GM19035 (cell line): ENCODE data around the gene COX5A.
"Not testable (repeated sequence)": the region's sequence is repeated elsewhere in the genome, so short reads cannot be mapped to it uniquely, and the experiment has no call there.

Experiments used
- ATAC-seq: cut with Tn5 transposase; IDR thresholded peaks from one replicate; pipeline ENCODE4 v1.9.1; 2021; ENCODE audit not compliant: unreplicated experiment

Gene COX5A

DNA sequence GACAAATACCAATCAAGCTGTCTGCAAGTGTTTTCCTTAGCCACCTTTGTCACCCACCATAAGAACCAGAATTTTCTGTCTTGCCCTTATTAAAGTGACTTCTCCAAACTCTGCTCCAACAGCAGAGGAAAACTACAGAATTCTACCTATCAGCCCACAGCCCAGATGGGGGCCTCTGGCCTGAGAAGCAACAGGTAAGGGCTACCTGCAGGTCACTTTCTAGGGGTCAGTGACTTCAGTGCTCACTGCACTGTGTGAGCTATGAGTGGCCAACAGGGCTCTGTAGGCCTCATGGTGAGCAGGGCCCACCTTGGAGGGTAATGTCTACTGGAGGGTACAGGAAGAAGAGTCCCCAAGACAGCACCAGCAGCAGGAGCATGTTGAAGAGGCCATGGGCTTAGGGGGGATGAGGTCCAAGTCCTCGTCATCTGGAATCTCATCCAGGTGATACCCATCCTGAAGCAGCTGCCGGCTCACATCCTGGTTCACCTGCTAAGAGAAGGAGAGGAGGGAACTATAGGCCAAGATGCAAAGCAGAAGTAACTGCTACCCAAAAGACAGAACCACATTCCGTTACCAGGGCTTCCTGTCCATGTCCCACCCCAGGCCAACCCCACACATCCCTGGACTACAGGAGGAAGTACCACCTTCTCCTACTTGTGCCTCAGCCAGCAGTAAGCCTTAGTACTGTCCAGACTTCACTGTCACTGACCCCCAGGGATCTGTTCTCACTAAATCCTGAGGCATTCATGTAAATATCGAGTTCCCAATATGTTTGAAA, 35.4 kb downstream of the COX5A start:
- no peak for ATAC-seq

DNA sequence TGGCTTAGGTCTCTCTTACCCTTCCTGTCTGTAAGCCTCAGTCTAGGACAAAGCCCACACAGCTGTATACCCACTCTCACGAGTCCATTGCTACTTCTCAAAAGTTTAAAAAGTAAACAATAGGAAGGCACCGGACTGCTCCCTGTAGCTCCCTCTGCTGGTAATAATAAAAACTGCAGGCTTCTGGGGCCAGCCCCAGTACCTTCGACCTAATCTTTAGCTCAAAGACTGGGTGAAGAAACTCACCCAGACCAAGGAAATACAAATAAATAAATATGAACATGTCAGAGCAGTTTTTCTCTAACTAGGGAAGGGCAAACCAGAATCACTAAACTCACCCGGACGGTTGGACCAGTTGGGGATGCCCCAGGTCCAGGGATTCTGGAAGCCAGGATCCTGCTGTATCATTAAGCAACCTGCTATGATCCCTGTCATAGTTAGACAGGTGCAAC, 36.2 kb downstream of the COX5A start:
- no peak for ATAC-seq

GRCh38 chr15:74897300-74897701, 40.6 kb downstream of the COX5A start:
- ATAC-seq, result no peak

GRCh38 chr15:74896316-74896715, 41.6 kb downstream of the COX5A start:
- ATAC-seq, result no peak

DNA sequence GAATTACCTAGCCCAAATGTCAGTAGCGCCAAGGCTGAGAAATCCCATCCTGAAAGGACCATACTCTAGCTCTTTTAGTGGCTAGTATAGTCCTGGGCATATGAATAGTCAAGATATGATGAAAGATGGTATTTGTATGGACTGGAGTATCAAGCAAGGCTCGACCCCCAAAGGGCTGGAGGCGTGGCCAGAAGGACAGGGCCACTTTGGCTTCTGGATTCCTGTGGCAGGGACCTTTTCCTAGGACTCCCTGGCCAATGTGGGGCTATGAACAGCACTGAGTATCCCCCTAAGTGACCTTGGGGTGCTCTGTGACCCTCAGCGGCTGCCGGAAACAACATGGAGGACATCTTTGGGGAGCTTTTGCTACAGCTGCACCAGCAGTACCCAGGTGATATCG, 42.0 kb downstream of the COX5A start:
- ATAC-seq, result no peak

DNA sequence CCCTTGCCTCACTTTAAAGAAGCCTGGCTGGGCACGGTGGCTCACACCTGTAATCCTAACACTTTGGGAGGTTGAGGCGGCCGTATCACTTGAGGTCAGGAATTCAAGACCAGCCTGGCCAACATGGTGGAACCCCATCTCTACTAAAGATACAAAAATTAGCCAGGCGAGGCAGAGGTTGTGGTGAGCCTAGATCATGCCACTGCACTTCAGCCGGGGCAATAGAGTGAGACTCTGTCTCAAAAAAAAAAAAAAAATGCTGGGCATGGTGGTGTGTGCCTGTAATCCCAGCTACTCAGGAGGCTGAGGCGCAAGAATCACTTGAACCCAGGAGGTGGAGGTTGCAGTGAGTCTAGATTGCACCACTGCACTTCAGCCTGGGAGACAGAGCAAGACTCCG, 43.5 kb downstream of the COX5A start:
- ATAC-seq, result not testable (repeated sequence)

- no peak for ATAC-seq
Observed at GRCh38 chr15:74893627-74894026, 44.2 kb downstream of the COX5A start.

- no peak for ATAC-seq
Observed at GRCh38 chr15:74892931-74893330, 44.9 kb downstream of the COX5A start.

DNA sequence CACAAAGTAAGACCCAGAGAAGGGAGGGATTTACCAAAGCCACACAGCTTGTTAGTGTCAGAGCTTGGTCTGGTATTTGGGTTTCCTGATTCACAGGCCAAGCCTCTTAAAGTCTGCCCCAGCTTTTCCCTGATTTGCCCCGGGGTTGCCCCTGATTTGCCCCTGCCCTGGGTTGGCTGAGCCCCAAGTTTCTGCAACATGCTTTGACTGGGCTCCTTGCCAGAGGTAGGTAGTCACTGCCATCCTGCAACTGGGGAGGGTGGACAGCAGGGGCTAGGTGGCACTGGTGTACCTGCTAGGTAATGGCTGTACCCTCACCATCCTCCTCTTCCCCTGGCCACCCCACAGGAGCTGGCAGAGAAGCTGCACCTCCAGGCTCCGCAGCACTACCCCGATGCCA, 45.6 kb downstream of the COX5A start:
- no peak for ATAC-seq

GRCh38 chr15:74891469-74891868, 46.4 kb downstream of the COX5A start:
- ATAC-seq, result no peak

DNA sequence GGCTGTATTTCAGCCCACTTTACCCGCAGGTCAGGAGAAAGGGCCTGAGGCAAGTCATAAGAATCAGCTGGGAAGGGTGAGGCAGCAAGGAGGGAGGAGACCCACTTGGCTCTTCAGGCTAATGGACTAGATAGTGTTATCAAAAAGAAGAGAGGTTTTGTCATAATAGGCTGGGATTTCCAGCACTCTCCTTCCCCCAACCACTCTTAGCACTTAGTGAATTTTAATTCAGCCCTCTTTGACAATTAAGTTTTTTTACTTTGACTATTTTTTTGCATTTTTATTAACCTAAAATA, 47.3 kb downstream of the COX5A start:
- ATAC-seq, result no peak

DNA sequence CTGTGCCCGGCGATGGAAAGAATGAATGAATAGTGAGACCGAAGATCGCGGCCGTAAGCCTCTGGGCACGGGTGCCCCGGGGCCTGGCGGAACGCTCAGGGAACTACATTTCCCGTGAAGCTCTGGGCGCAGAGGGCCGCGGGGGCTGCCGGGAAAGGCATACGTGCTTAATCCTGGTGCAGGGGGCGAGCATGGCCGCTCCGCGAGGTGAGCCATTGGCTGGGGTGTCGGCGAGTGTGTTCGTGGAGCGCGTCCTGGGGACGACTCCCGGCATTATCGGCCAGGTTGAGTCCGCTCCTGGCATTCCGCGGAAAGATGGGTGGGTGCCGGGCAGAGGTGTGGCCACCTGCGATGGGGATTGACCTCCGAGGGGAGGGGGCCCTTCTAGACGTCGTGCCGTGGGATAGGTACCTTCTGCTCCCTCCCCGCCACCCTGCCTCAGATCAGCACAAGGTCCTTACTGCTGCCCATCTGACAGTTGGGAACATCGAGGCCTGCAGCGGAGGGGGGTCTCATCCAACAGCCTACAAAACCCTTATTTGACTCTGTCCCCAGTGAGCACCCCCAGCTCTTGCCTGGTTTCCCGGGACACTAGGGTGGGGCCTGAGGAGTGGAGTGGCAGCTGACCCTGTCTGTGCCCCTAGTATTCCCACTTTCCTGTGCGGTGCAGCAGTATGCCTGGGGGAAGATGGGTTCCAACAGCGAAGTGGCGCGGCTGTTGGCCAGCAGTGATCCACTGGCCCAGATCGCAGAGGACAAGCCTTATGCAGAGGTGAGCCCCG, 47.8 kb downstream of the COX5A start, which contains the start of gene MPI:
Gene MPI, plus strand, starts transcription at position 160 of the 782 bp plus-strand sequence. Its CDS starts 32 bp downstream, at position 192.
- ATAC-seq, result peak; percentile 94

DNA sequence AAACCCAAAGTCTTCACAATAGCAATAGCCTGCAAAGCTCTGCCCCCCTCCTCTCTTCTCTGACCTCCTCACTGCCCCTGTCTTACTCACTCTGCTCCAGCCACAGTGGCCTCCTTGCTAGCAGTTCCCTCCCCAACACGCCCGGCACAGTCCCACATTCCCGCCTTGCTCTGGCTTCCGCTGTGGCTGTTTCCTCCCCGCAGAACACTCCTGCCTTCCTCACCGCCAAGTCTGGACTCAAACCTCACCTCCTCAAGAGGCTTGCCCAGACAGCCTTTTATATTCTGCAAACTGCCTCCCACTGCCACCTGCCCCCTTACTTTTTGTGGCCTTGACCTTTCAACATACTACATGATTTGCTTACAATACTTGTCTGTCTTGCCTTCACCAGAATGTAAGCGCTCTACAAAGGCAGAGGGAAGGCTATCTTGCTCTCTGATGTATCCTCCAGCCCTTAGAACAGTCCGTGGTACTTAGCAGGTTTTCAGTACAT, 48.4 kb downstream of the COX5A start:
- ATAC-seq, result no peak

- ATAC-seq, result no peak
Observed at GRCh38 chr15:74888716-74889115, 49.2 kb downstream of the COX5A start.

- not testable (repeated sequence) for ATAC-seq
Observed at GRCh38 chr15:74887537-74888193, 50.2 kb downstream of the COX5A start.

- no peak for ATAC-seq
Observed at GRCh38 chr15:74885461-74885860, 52.4 kb downstream of the COX5A start.

DNA sequence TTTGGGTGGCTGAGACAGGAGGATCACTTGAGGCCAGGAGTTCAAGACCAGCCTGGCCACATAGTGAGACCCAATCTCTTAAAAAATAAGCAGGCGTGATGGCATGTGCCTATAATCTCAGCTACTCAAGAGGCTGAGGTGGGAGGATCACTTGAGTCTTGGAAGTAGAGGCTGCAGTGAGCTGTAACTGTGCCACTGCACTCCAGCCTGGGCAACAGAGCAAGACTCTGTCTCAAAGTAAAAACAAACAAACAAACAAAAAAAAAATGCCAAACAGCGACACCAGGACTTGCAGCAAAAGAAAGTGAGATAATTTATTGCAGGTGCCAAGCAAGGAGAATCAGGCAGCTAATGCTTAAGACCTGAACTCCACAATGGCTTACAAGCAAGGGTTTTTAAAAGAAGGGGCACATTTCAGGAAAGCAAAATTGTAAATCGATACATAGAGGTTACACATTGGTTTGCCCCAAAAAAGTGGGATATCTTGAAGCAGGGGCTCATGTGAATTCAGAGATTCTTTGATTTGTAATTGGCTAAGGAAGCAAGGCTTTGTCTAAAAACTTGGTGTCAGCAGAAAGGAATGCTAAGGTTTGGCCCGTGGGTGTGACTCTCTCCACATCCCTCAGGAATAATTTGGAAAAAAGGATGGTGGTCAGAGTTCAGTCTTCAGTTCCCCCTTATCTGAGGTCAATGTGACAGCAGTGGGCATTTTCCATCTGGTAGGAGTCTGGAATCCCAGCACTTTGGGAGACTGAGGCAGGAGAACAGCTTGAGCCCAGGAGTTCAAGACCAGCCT, 53.2 kb downstream of the COX5A start:
- no peak for ATAC-seq

- no peak for ATAC-seq
Observed at GRCh38 chr15:74882528-74882927, 55.3 kb downstream of the COX5A start.

DNA sequence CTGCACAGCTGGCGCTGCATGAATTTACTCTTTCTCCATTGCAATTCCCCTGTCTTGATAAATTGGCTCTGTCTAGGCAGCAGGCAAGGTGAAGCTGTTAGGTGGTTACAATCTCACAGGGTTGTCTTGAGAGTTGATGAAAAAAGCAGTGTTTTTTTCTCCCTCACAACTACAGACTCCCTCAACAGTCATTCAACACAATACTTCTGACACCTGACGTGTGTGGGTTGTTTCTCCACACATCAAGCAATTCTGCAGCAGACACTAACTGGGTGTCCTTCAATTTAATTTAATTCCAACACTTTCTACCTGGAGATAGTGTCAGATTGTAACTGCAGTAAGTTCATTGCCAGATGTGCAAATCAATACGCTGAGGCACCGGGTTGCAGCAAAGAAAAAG, 59.6 kb downstream of the COX5A start:
- no peak for ATAC-seq

DNA sequence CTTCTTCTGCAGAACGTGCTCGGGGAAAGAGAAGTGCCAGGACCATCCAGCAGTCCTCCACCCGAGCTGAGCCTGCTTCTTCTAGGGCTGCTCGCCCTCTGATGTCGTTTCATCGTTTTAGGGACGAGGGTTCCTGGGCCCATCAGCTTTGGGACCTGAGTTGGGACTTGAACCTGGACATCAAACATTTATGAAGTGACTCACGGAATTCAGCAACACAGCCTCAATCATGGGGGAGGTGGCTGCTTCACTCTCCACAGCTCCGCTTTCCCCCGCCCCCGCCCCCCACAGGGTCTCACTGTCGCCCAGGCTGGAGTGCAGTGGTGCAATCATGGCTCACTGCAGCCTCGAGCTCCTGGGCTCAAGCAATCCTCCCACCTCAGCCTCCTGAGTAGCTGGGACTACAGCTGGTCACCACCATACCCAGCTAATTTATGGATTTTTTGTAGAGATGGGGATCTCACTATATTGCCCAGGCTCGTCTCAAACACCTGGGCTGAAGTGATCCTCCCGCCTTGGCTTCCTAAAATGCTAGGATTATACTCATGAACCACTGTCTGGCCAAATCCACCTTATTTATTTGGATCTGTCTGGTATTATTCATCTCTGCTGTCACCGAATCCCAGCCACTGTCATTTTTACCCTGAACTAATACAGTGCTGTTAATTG, 64.0 kb downstream of the COX5A start:
- ATAC-seq, result no peak
